ENCODE results near the gene PTPRD. TPM values are rescaled to one million over a fixed set of nuclear protein-coding genes. Genes with fewer than 3 reads are reported as not detected.
"Not testable (repeated sequence)": the region's sequence is repeated elsewhere in the genome, so short reads cannot be mapped to it uniquely, and the experiment has no call there.

The PTPRD gene
- total RNA-seq, 1 experiment from 2014 or later: 70.1 TPM

- Mint-ChIP-seq H3K4me1 (ENCODE audit: low read depth, unreplicated experiment) (no peaks in the 10 kb centered on the region), H3K4me3 (ENCODE audit: unreplicated experiment) (no peak overlapping the region), H3K36me3 (ENCODE audit: insufficient read depth, unreplicated experiment) (no peaks in the 10 kb centered on the region), H3K9me3 (ENCODE audit: unreplicated experiment) (no peaks in the 10 kb centered on the region), H3K27ac (ENCODE audit: unreplicated experiment) (no peak overlapping the region), H3K27me3 (ENCODE audit: insufficient read depth, unreplicated experiment) (no peaks in the 10 kb centered on the region)
- intact Hi-C loops (cut with micrococcal nuclease; ENCODE audit: unreplicated experiment): no loop called here
- Histone ChIP-seq H3K27me3 (replicated peaks; ENCODE audit: control insufficient read depth, insufficient read depth, low read length) (no peaks in the 10 kb centered on the region), H3K36me3 (ENCODE audit: control insufficient read depth, insufficient read depth, low read length) (no peaks in the 10 kb centered on the region), H3K9me3 (no peaks in the 10 kb centered on the region), H3K4me1 (no peaks in the 10 kb centered on the region), H3K4me3 (ENCODE audit: low read depth, low read length) (no peak overlapping the region)
- no TSS peak for BruUV-seq (replicated peaks)
- ChIA-PET CTCF (no interaction called here), POLR2A (no interaction called here)
- no peak for TF ChIP-seq CTCF (IDR thresholded peaks at IDR 0.05; ENCODE audit: insufficient read depth in 1 of 2, low read depth in 1 of 2, low read length in 1 of 2, severe bottlenecking in 1 of 2, unreplicated experiment in 1 of 2)
- DNase-seq: no peak
These were observed 258.2 kb downstream of the PTPRD start for GRCh38 chr9:10354591-10354990.

- CTCF ChIA-PET; H3K36me3 Mint-ChIP-seq (ENCODE audit: insufficient read depth, unreplicated experiment); intact Hi-C loops (cut with micrococcal nuclease; ENCODE audit: unreplicated experiment); H3K4me1 Mint-ChIP-seq (ENCODE audit: low read depth, unreplicated experiment); POLR2A ChIA-PET; H3K27ac Mint-ChIP-seq (ENCODE audit: unreplicated experiment); H3K27me3 Mint-ChIP-seq (ENCODE audit: insufficient read depth, unreplicated experiment); DNase-seq; H3K9me3 ChIP-seq; H3K4me1 ChIP-seq; H3K27me3 ChIP-seq (replicated peaks; ENCODE audit: control insufficient read depth, insufficient read depth, low read length); H3K9me3 Mint-ChIP-seq (ENCODE audit: unreplicated experiment); BruUV-seq (replicated peaks); H3K4me3 ChIP-seq (ENCODE audit: low read depth, low read length); H3K36me3 ChIP-seq (ENCODE audit: control insufficient read depth, insufficient read depth, low read length); H3K4me3 Mint-ChIP-seq (ENCODE audit: unreplicated experiment): not testable (repeated sequence)
These were observed 267.2 kb downstream of the PTPRD start for GRCh38 chr9:10345621-10346020.

- intact Hi-C loops (cut with micrococcal nuclease; ENCODE audit: unreplicated experiment): no loop called here
- Mint-ChIP-seq H3K4me3 (ENCODE audit: unreplicated experiment) (no peak overlapping the region), H3K36me3 (ENCODE audit: insufficient read depth, unreplicated experiment) (no peaks in the 10 kb centered on the region), H3K27ac (ENCODE audit: unreplicated experiment) (no peak overlapping the region), H3K4me1 (ENCODE audit: low read depth, unreplicated experiment) (no peaks in the 10 kb centered on the region), H3K27me3 (ENCODE audit: insufficient read depth, unreplicated experiment) (no peaks in the 10 kb centered on the region), H3K9me3 (ENCODE audit: unreplicated experiment) (no peaks in the 10 kb centered on the region)
- Histone ChIP-seq H3K27me3 (replicated peaks; ENCODE audit: control insufficient read depth, insufficient read depth, low read length) (no peaks in the 10 kb centered on the region), H3K4me3 (ENCODE audit: low read depth, low read length) (no peak overlapping the region), H3K36me3 (ENCODE audit: control insufficient read depth, insufficient read depth, low read length) (no peaks in the 10 kb centered on the region), H3K4me1 (no peaks in the 10 kb centered on the region), H3K9me3 (no peaks in the 10 kb centered on the region)
- no TSS peak for BruUV-seq (replicated peaks)
- ChIA-PET CTCF (no interaction called here), POLR2A (no interaction called here)
- no peak for DNase-seq
- TF ChIP-seq CTCF (IDR thresholded peaks at IDR 0.05; ENCODE audit: insufficient read depth in 1 of 2, low read depth in 1 of 2, low read length in 1 of 2, severe bottlenecking in 1 of 2, unreplicated experiment in 1 of 2): no peak
These were observed 271.7 kb downstream of the PTPRD start for GRCh38 chr9:10341057-10341456.

GRCh38 chr9:10339152-10339551 is 273.6 kb downstream of the PTPRD start:
- Mint-ChIP-seq H3K4me3 (ENCODE audit: unreplicated experiment) (no peak overlapping the region), H3K27ac (ENCODE audit: unreplicated experiment) (no peak overlapping the region), H3K9me3 (ENCODE audit: unreplicated experiment) (no peaks in the 10 kb centered on the region), H3K4me1 (ENCODE audit: low read depth, unreplicated experiment) (no peaks in the 10 kb centered on the region), H3K27me3 (ENCODE audit: insufficient read depth, unreplicated experiment) (no peaks in the 10 kb centered on the region), H3K36me3 (ENCODE audit: insufficient read depth, unreplicated experiment) (no peaks in the 10 kb centered on the region)
- no peak for TF ChIP-seq CTCF (IDR thresholded peaks at IDR 0.05; ENCODE audit: insufficient read depth in 1 of 2, low read depth in 1 of 2, low read length in 1 of 2, severe bottlenecking in 1 of 2, unreplicated experiment in 1 of 2)
- intact Hi-C loops (cut with micrococcal nuclease; ENCODE audit: unreplicated experiment): no loop called here
- Histone ChIP-seq H3K4me1 (no peaks in the 10 kb centered on the region), H3K4me3 (ENCODE audit: low read depth, low read length) (no peak overlapping the region), H3K27me3 (replicated peaks; ENCODE audit: control insufficient read depth, insufficient read depth, low read length) (no peaks in the 10 kb centered on the region), H3K9me3 (no peaks in the 10 kb centered on the region), H3K36me3 (ENCODE audit: control insufficient read depth, insufficient read depth, low read length) (no peaks in the 10 kb centered on the region)
- POLR2A ChIA-PET: no interaction called here
- no peak for DNase-seq
- CTCF ChIA-PET: no interaction called here
- BruUV-seq (replicated peaks): no TSS peak
